ENCODE measurements around the gene NTRK3. TPM values are rescaled to one million over a fixed set of nuclear protein-coding genes. Genes with fewer than 3 reads are reported as not detected.

Gene NTRK3
- total RNA-seq, 2 experiments from 2014 or later = 0.78 TPM; not detected in 1

- DNase-seq (no peak), ATAC-seq (ENCODE audit: poor library complexity) (no peak)
- no peaks in the 10 kb centered on the region for H3K4me1 Mint-ChIP-seq (ENCODE audit: low read depth)
- H3K27me3 ChIP-seq (ENCODE audit: control insufficient read depth in 1 of 2, insufficient read depth in 2 of 2, low read length in 2 of 2) = peaks cover 0 to 4% of the 10 kb centered on the region in 2 experiments
- ChIA-PET POLR2A (no interaction called here), CTCF (no interaction called here)
- no peaks in the 10 kb centered on the region for H3K9me3 ChIP-seq (ENCODE audit: control insufficient read depth in 1 of 2, insufficient read depth in 1 of 2, low read length in 2 of 2)
- no peak for TF ChIP-seq CTCF (IDR thresholded peaks at IDR 0.05)
- H3K4me3 Mint-ChIP-seq = no peak overlapping the region
- peaks cover under 1% of the 10 kb centered on the region for H3K27me3 Mint-ChIP-seq
- no peaks in the 10 kb centered on the region for H3K36me3 Mint-ChIP-seq (ENCODE audit: low read depth)
- H3K36me3 ChIP-seq (ENCODE audit: insufficient read depth, low read length) = no peaks in the 10 kb centered on the region
- no peak overlapping the region for H3K27ac ChIP-seq (ENCODE audit: low read depth in 1 of 2, low read length in 2 of 2)
- no peaks in the 10 kb centered on the region for H3K4me1 ChIP-seq (ENCODE audit: insufficient read depth, low read length)
- H3K4me3 ChIP-seq (ENCODE audit: low read length) = no peak overlapping the region
- intact Hi-C loops (cut with DNase I, micrococcal nuclease) = no loop called here
- no peak overlapping the region for H3K27ac Mint-ChIP-seq
- H3K9me3 Mint-ChIP-seq = no peaks in the 10 kb centered on the region
Observed at GRCh38 chr15:88187195-88187594, 69.3 kb downstream of the NTRK3 start.

GRCh38 chr15:88185584-88185983 is 71.0 kb downstream of the NTRK3 start:
- no peaks in the 10 kb centered on the region for H3K36me3 Mint-ChIP-seq (ENCODE audit: low read depth)
- CTCF ChIA-PET = no interaction called here
- H3K9me3 Mint-ChIP-seq = no peaks in the 10 kb centered on the region
- no peaks in the 10 kb centered on the region for H3K36me3 ChIP-seq (ENCODE audit: insufficient read depth, low read length)
- no peak overlapping the region for H3K27ac ChIP-seq (ENCODE audit: low read depth in 1 of 2, low read length in 2 of 2)
- H3K27me3 ChIP-seq (ENCODE audit: control insufficient read depth in 1 of 2, insufficient read depth in 2 of 2, low read length in 2 of 2) = peaks cover 0 to 4% of the 10 kb centered on the region in 2 experiments
- no peak for ATAC-seq (ENCODE audit: poor library complexity)
- H3K4me3 Mint-ChIP-seq = no peak overlapping the region
- intact Hi-C loops (cut with DNase I, micrococcal nuclease) = no loop called here
- DNase-seq = no peak
- no peak overlapping the region for H3K27ac Mint-ChIP-seq
- H3K9me3 ChIP-seq (ENCODE audit: control insufficient read depth in 1 of 2, insufficient read depth in 1 of 2, low read length in 2 of 2) = no peaks in the 10 kb centered on the region
- no peaks in the 10 kb centered on the region for H3K4me1 ChIP-seq (ENCODE audit: insufficient read depth, low read length)
- no peaks in the 10 kb centered on the region for H3K27me3 Mint-ChIP-seq
- POLR2A ChIA-PET = no interaction called here
- no peak overlapping the region for H3K4me3 ChIP-seq (ENCODE audit: low read length)
- no peaks in the 10 kb centered on the region for H3K4me1 Mint-ChIP-seq (ENCODE audit: low read depth)
- TF ChIP-seq CTCF (IDR thresholded peaks at IDR 0.05) = no peak

GRCh38 chr15:88181613-88182012 is 74.9 kb downstream of the NTRK3 start:
- Mint-ChIP-seq H3K4me3 (no peak overlapping the region), H3K27ac (no peak overlapping the region), H3K36me3 (ENCODE audit: low read depth) (no peaks in the 10 kb centered on the region), H3K9me3 (no peaks in the 10 kb centered on the region), H3K4me1 (ENCODE audit: low read depth) (no peaks in the 10 kb centered on the region), H3K27me3 (no peaks in the 10 kb centered on the region)
- intact Hi-C loops (cut with DNase I, micrococcal nuclease) = no loop called here
- ChIA-PET POLR2A (no interaction called here), CTCF (no interaction called here)
- no peaks in the 10 kb centered on the region for H3K9me3 ChIP-seq (ENCODE audit: control insufficient read depth in 1 of 2, insufficient read depth in 1 of 2, low read length in 2 of 2)
- no peak for TF ChIP-seq CTCF (IDR thresholded peaks at IDR 0.05)
- H3K27me3 ChIP-seq (ENCODE audit: control insufficient read depth in 1 of 2, insufficient read depth in 2 of 2, low read length in 2 of 2) = peaks cover 0 to 4% of the 10 kb centered on the region in 2 experiments
- no peak overlapping the region for H3K27ac ChIP-seq (ENCODE audit: low read depth in 1 of 2, low read length in 2 of 2)
- no peaks in the 10 kb centered on the region for H3K4me1 ChIP-seq (ENCODE audit: insufficient read depth, low read length)
- DNase-seq (no peak), ATAC-seq (ENCODE audit: poor library complexity) (no peak)
- H3K36me3 ChIP-seq (ENCODE audit: insufficient read depth, low read length) = no peaks in the 10 kb centered on the region
- no peak overlapping the region for H3K4me3 ChIP-seq (ENCODE audit: low read length)

Measured in CD4-positive, alpha-beta T cell (primary cell).